ENCODE data around the gene SRD5A3. TPM values are rescaled to one million over a fixed set of nuclear protein-coding genes. Genes with fewer than 3 reads are reported as not detected.

The SRD5A3 gene
- total RNA-seq, 2 experiments from 2014 or later, result 12.9 to 15.9 TPM

DNA sequence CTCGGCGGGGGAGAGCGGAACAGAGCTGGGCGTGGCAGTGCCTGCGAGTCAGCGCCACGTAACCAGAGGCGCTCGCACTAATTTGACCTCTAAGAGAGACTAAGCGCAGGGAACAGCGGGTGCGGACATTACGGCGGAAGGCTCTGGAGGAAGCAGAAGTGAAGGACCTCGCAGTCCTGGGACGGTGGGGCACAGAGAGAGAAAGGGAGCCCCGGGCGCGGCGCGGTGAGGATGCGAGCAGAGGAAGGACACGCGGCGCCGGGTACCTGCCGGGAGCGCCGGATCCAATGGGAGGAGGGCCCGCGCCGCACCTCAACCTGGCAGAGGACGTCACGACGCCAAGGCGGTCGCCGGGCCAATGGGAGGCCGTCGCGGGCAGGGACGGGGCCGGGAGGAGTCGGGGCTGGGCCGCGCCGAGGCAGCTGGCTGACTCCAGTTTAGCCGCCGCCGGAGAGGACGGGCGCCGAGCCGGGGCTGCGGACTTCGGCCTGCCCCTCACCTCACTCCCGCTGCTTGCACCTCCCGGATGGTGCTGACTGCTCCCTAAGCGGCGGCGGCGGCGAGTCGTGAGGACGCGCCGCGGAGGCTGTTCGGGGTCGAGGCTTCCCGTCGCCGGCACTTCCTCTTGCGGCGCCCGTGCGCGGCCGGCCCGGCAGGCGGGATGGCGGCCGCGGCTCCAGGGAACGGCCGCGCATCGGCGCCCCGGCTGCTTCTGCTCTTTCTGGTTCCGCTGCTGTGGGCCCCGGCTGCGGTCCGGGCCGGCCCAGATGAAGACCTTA lies 49.7 kb downstream of the SRD5A3 start, which contains the start of gene TMEM165:
Gene TMEM165, plus strand, starts transcription at position 429 of the 779 bp plus-strand sequence. Its CDS starts 233 bp downstream, at position 662.
- CTCF ChIA-PET, result interaction anchor here (0.6 to 2.8 kb wide), 9 partner anchors 11 to 647 kb away, joined by 3 to 28 read pairs (median 4); partner anchors contain the start of gene SRD5A3
- Mint-ChIP-seq H3K36me3 (ENCODE audit: low read depth) (peaks cover 27% of the 10 kb centered on the region), H3K4me1 (ENCODE audit: low read depth) (peaks cover 35% of the 10 kb centered on the region), H3K4me3 (peak within 1 kb of the TSS; percentile 95), H3K27me3 (no peaks in the 10 kb centered on the region), H3K9me3 (no peaks in the 10 kb centered on the region), H3K27ac (peak within 1 kb of the TSS; percentile 95)
- POLR2A ChIA-PET, result interaction anchor here (0.6 to 1.9 kb wide), 6 partner anchors 13 to 167 kb away, joined by 3 to 10 read pairs (median 6); partner anchors contain the start of gene SRD5A3
- intact Hi-C loops (cut with micrococcal nuclease), result loop anchor here (2.0 kb wide), 1 partner anchor 49 kb away; the partner anchor contains the start of gene SRD5A3
- DNase-seq, result peak; percentile 93
- TF ChIP-seq, protein P1, sequence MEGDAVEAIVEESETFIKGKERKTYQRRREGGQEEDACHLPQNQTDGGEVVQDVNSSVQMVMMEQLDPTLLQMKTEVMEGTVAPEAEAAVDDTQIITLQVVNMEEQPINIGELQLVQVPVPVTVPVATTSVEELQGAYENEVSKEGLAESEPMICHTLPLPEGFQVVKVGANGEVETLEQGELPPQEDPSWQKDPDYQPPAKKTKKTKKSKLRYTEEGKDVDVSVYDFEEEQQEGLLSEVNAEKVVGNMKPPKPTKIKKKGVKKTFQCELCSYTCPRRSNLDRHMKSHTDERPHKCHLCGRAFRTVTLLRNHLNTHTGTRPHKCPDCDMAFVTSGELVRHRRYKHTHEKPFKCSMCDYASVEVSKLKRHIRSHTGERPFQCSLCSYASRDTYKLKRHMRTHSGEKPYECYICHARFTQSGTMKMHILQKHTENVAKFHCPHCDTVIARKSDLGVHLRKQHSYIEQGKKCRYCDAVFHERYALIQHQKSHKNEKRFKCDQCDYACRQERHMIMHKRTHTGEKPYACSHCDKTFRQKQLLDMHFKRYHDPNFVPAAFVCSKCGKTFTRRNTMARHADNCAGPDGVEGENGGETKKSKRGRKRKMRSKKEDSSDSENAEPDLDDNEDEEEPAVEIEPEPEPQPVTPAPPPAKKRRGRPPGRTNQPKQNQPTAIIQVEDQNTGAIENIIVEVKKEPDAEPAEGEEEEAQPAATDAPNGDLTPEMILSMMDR (IDR thresholded peaks at IDR 0.05), result no peak
- ATAC-seq, result peak; percentile 95

DNA sequence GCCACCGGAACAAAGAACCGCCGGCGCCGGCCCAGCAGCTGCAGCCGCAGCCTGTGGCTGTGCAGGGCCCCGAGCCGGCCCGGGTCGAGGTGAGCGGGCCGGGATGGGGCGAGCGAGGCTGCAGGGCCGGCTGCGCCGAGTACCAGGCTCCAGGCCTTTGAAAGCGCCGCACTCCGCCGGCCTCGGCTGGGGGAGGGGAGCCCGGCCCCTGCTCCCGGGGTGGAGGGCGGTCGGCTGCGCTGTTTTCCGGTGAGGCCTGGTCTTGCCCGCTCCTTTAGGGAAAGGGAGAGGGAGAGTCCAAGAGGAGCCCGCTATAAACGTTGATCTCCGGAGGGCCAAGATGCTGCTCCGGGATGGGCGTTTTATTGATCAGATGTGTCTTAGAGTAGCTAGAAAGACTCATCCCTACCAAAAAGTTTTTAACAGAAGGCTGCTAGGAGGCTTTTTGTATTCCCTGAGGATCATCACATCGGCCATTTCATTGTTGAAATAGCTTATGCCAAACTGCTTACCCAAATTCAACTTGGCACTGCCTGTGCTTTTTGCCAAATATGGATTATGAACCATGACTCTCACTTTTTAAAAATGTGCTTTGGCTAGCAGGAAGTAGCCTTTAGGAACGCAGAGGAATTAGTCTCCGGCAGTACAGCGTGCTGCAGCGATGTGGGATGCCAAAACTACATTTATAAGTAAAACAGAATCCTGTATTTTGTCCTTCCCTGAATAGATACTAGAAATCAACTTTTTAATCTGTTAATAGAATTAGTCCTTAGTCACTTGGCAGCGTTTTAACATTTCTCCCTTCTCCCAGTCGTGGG lies 50.5 kb downstream of the SRD5A3 start:
- Mint-ChIP-seq H3K9me3 (no peaks in the 10 kb centered on the region), H3K36me3 (ENCODE audit: low read depth) (peaks cover 33% of the 10 kb centered on the region), H3K27me3 (no peaks in the 10 kb centered on the region), H3K27ac (peak overlapping the region; percentile 82), H3K4me3 (peak overlapping the region; percentile 95), H3K4me1 (ENCODE audit: low read depth) (peaks cover 42% of the 10 kb centered on the region)
- intact Hi-C loops (cut with micrococcal nuclease), result no loop called here
- DNase-seq, result peak; percentile 32
- CTCF ChIA-PET, result no interaction called here
- POLR2A ChIA-PET, result interaction anchor here (1.5 to 1.9 kb wide), 3 partner anchors 14 to 50 kb away, joined by 3 to 10 read pairs (median 5); partner anchors contain the start of gene SRD5A3
- TF ChIP-seq, protein P1 (IDR thresholded peaks at IDR 0.05), result no peak
- peak; percentile 11 for ATAC-seq

DNA sequence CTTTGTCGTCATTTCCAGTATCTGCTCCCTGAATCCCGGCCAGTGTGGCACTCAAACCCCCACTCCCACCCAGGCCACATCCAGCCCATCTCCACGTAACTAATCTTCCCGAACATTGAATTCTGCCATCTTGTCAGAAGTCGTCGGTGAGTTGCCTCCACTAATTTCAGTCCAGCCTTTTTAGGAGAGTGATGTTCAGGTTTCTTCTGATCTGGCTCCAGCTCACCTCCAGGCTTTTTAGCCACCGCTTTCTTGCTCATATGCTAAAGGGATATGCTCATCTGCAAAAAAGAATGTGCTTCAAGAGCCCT lies 51.0 kb downstream of the SRD5A3 start:
- Mint-ChIP-seq H3K36me3 (ENCODE audit: low read depth) (peaks cover 33% of the 10 kb centered on the region), H3K27ac (peak overlapping the region; percentile 82), H3K4me1 (ENCODE audit: low read depth) (peaks cover 42% of the 10 kb centered on the region), H3K4me3 (peak overlapping the region; percentile 95), H3K27me3 (no peaks in the 10 kb centered on the region), H3K9me3 (no peaks in the 10 kb centered on the region)
- DNase-seq (no peak), ATAC-seq (no peak)
- TF ChIP-seq, protein P1 (IDR thresholded peaks at IDR 0.05), result no peak
- intact Hi-C loops (cut with micrococcal nuclease), result no loop called here
- CTCF ChIA-PET, result no interaction called here
- POLR2A ChIA-PET, result interaction anchor here (1.4 to 1.9 kb wide), 2 partner anchors 14 to 51 kb away, joined by 5 read pairs; partner anchors contain the start of gene SRD5A3

DNA sequence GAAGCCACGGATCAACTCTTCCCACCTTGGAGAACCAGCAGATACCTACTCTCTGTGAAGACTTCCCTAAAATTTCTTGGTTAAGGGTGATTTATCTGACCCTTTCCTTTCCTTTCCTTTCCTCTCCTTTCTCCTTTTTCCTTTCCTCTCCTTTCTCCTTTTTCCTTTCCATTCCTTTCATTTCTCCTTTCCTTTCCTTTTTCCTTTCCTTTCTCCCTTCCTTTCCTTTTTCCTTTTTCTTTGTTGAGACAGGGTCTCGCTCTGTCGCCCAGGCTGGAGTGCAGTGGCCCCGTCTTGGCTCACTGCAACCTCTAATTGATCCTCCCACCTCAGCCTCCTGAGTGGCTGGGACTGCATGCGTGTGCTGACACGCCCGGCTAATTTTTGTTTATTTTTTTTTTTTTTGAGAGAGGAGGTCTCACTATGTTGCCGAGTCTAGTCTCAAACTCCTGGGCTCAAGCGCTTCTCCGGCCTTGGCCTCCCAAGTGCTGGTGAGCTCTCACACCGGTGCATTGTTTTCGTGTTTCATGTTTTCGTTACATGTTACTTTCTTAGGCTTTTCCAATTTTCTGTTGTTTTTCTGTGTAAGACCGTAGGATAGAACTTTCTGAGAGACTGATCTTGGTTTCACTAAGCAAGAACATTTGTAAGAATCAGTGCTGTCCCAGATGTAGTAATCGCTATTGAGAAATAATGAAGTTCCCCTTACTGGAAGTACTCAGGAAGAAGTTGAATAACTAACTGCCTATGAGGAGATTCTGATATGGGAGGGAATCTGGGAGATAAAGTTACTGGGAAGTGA lies 51.7 kb downstream of the SRD5A3 start:
- Mint-ChIP-seq H3K4me3 (peak overlapping the region; percentile 95), H3K4me1 (ENCODE audit: low read depth) (peaks cover 42% of the 10 kb centered on the region), H3K9me3 (no peaks in the 10 kb centered on the region), H3K27ac (peak overlapping the region; percentile 82), H3K27me3 (no peaks in the 10 kb centered on the region), H3K36me3 (ENCODE audit: low read depth) (peaks cover 33% of the 10 kb centered on the region)
- POLR2A ChIA-PET, result interaction anchor here (1.4 to 1.5 kb wide), 2 partner anchors 20 to 52 kb away, joined by 4 to 5 read pairs; partner anchors contain the start of gene SRD5A3
- TF ChIP-seq, protein P1 (IDR thresholded peaks at IDR 0.05), result no peak
- CTCF ChIA-PET, result interaction anchor here (0.8 to 2.7 kb wide), 2 partner anchors 52 to 85 kb away, joined by 3 to 10 read pairs; partner anchors contain the start of gene SRD5A3
- ATAC-seq, result no peak
- intact Hi-C loops (cut with micrococcal nuclease), result no loop called here
- DNase-seq, result no peak
